Measurements from ENCODE around the gene TEKT1.

Gene TEKT1

GRCh38 chr17:6755731-6756184 lies 75.8 kb downstream of the TEKT1 start, which contains the start of gene XAF1:
XAF1 (plus strand) TSS chr17:6756046; CDS start chr17:6756079, 33 bp downstream.
- no peak for DNase-seq

GRCh38 chr17:6755281-6755680 lies 76.2 kb downstream of the TEKT1 start:
- DNase-seq: no peak

- no peak for DNase-seq
Measured at GRCh38 chr17:6753546-6753945, 78.0 kb downstream of the TEKT1 start.

- no peak for DNase-seq
Measured at GRCh38 chr17:6753006-6753445, 78.5 kb downstream of the TEKT1 start.

GRCh38 chr17:6752068-6752909 lies 79.2 kb downstream of the TEKT1 start:
- DNase-seq: no peak

GRCh38 chr17:6749519-6749918 lies 82.0 kb downstream of the TEKT1 start:
- peak in 1 of 3 experiments; percentile 6 for DNase-seq

GRCh38 chr17:6748617-6749016 lies 82.9 kb downstream of the TEKT1 start:
- DNase-seq: no peak

Measured in NCI-H1417 (cell line).